Measurements from ENCODE around the gene NSL1. TPM values are rescaled to one million over a fixed set of nuclear protein-coding genes. Genes with fewer than 3 reads are reported as not detected.

The NSL1 gene
- total and polyA plus RNA-seq, 5 donors from 2014 or later: 24.4 to 69.1 (median 67.0) TPM

GRCh38 chr1:212805767-212806166 lies 14.2 kb upstream of the NSL1 start:
- H3K27ac ChIP-seq (ENCODE audit: insufficient read depth, low read length, poor library complexity, severe bottlenecking): no peak overlapping the region
- H3K36me3 ChIP-seq (ENCODE audit: control insufficient read depth, insufficient read depth, low read length): peaks cover 32% of the 10 kb centered on the region
- H3K27ac Mint-ChIP-seq: no peak overlapping the region
- ATAC-seq (ENCODE audit: low read depth in 2 of 2) (no peak), DNase-seq (no peak)
- H3K4me3 Mint-ChIP-seq: no peak overlapping the region
- H3K27me3 ChIP-seq (ENCODE audit: control insufficient read depth, insufficient read depth, low read length): no peaks in the 10 kb centered on the region
- no peaks in the 10 kb centered on the region for H3K27me3 Mint-ChIP-seq
- H3K4me1 ChIP-seq (ENCODE audit: control insufficient read depth, insufficient read depth, low read length, poor library complexity, severe bottlenecking): no peaks in the 10 kb centered on the region
- H3K9me3 ChIP-seq (ENCODE audit: control insufficient read depth in 2 of 2, low read length in 2 of 2): no peaks in the 10 kb centered on the region
- peaks cover 0 to 4% (median under 1%) of the 10 kb centered on the region in 4 donors for H3K4me1 Mint-ChIP-seq
- H3K4me3 ChIP-seq (ENCODE audit: low read depth, low read length): no peak overlapping the region
- no peaks in the 10 kb centered on the region for H3K9me3 Mint-ChIP-seq
- peaks cover 27% of the 10 kb centered on the region for H3K36me3 Mint-ChIP-seq

GRCh38 chr1:212797681-212798080 lies 6.1 kb upstream of the NSL1 start:
- H3K4me1 Mint-ChIP-seq: peaks cover 14 to 26% (median 18%) of the 10 kb centered on the region in 4 donors
- Histone ChIP-seq H3K4me3 (ENCODE audit: low read depth, low read length) (no peak overlapping the region), H3K9me3 (ENCODE audit: control insufficient read depth in 2 of 2, low read length in 2 of 2) (no peaks in the 10 kb centered on the region), H3K4me1 (ENCODE audit: control insufficient read depth, insufficient read depth, low read length, poor library complexity, severe bottlenecking) (peaks cover 12% of the 10 kb centered on the region), H3K36me3 (ENCODE audit: control insufficient read depth, insufficient read depth, low read length) (peaks cover 19% of the 10 kb centered on the region), H3K27me3 (ENCODE audit: control insufficient read depth, insufficient read depth, low read length) (no peaks in the 10 kb centered on the region), H3K27ac (ENCODE audit: insufficient read depth, low read length, poor library complexity, severe bottlenecking) (no peak overlapping the region)
- no peaks in the 10 kb centered on the region for H3K27me3 Mint-ChIP-seq
- H3K27ac Mint-ChIP-seq: no peak overlapping the region
- H3K4me3 Mint-ChIP-seq: no peak overlapping the region
- ATAC-seq (ENCODE audit: low read depth in 2 of 2): no peak
- no peak for DNase-seq
- H3K9me3 Mint-ChIP-seq: peaks cover 0 to 2% (median 0%) of the 10 kb centered on the region in 7 donors
- peaks cover 33% of the 10 kb centered on the region for H3K36me3 Mint-ChIP-seq

GRCh38 chr1:212794561-212795014 lies 3.0 kb upstream of the NSL1 start:
- Mint-ChIP-seq H3K27ac (peak overlapping the region; percentile 11 to 83 (median 30)), H3K4me1 (peaks cover 22 to 43% (median 34%) of the 10 kb centered on the region in 4 donors), H3K27me3 (no peaks in the 10 kb centered on the region), H3K9me3 (peaks cover 0 to 2% (median 0%) of the 10 kb centered on the region in 7 donors), H3K36me3 (peaks cover 21% of the 10 kb centered on the region), H3K4me3 (peak overlapping the region; percentile 29 to 88 (median 32))
- Histone ChIP-seq H3K4me1 (ENCODE audit: control insufficient read depth, insufficient read depth, low read length, poor library complexity, severe bottlenecking) (peaks cover 31% of the 10 kb centered on the region), H3K27ac (ENCODE audit: insufficient read depth, low read length, poor library complexity, severe bottlenecking) (no peak overlapping the region), H3K36me3 (ENCODE audit: control insufficient read depth, insufficient read depth, low read length) (peaks cover 6% of the 10 kb centered on the region), H3K4me3 (ENCODE audit: low read depth, low read length) (peak overlapping the region; percentile 58), H3K27me3 (ENCODE audit: control insufficient read depth, insufficient read depth, low read length) (no peaks in the 10 kb centered on the region), H3K9me3 (ENCODE audit: control insufficient read depth in 2 of 2, low read length in 2 of 2) (no peaks in the 10 kb centered on the region)
- DNase-seq: peak in 2 of 3 donors; percentile 13 to 62
- peak in 1 of 2 donors; percentile 33 for ATAC-seq (ENCODE audit: low read depth in 2 of 2)

GRCh38 chr1:212792396-212792908 lies 875 bp upstream of the NSL1 start:
- Mint-ChIP-seq H3K27me3 (no peaks in the 10 kb centered on the region), H3K36me3 (peaks cover 14% of the 10 kb centered on the region), H3K27ac (peak overlapping the region; percentile 96 to 99 (median 98)), H3K9me3 (peaks cover 0 to 2% (median 0%) of the 10 kb centered on the region in 7 donors), H3K4me1 (peaks cover 17 to 51% (median 39%) of the 10 kb centered on the region in 4 donors), H3K4me3 (peak overlapping the region; percentile 95 to 98 (median 97))
- H3K27me3 ChIP-seq (ENCODE audit: control insufficient read depth, insufficient read depth, low read length): no peaks in the 10 kb centered on the region
- ATAC-seq (ENCODE audit: low read depth in 2 of 2): no peak
- H3K9me3 ChIP-seq (ENCODE audit: control insufficient read depth in 2 of 2, low read length in 2 of 2): no peaks in the 10 kb centered on the region
- peaks cover 39% of the 10 kb centered on the region for H3K4me1 ChIP-seq (ENCODE audit: control insufficient read depth, insufficient read depth, low read length, poor library complexity, severe bottlenecking)
- peak overlapping the region; percentile 99 for H3K4me3 ChIP-seq (ENCODE audit: low read depth, low read length)
- DNase-seq: no peak
- H3K27ac ChIP-seq (ENCODE audit: insufficient read depth, low read length, poor library complexity, severe bottlenecking): peak overlapping the region; percentile 77
- peaks cover 6% of the 10 kb centered on the region for H3K36me3 ChIP-seq (ENCODE audit: control insufficient read depth, insufficient read depth, low read length)

GRCh38 chr1:212791261-212791675 lies 309 bp downstream of the NSL1 start:
- H3K9me3 Mint-ChIP-seq: peaks cover 0 to 2% (median 0%) of the 10 kb centered on the region in 7 donors
- H3K4me1 ChIP-seq (ENCODE audit: control insufficient read depth, insufficient read depth, low read length, poor library complexity, severe bottlenecking): peaks cover 40% of the 10 kb centered on the region
- peak overlapping the region; percentile 96 to 99 (median 98) for H3K27ac Mint-ChIP-seq
- no peaks in the 10 kb centered on the region for H3K27me3 Mint-ChIP-seq
- peaks cover 13% of the 10 kb centered on the region for H3K36me3 Mint-ChIP-seq
- DNase-seq (no peak), ATAC-seq (ENCODE audit: low read depth in 2 of 2) (peak; percentile 48 to 52)
- peak overlapping the region; percentile 99 for H3K4me3 ChIP-seq (ENCODE audit: low read depth, low read length)
- peak overlapping the region; percentile 95 to 98 (median 97) for H3K4me3 Mint-ChIP-seq
- peak overlapping the region; percentile 77 for H3K27ac ChIP-seq (ENCODE audit: insufficient read depth, low read length, poor library complexity, severe bottlenecking)
- no peaks in the 10 kb centered on the region for H3K9me3 ChIP-seq (ENCODE audit: control insufficient read depth in 2 of 2, low read length in 2 of 2)
- no peaks in the 10 kb centered on the region for H3K27me3 ChIP-seq (ENCODE audit: control insufficient read depth, insufficient read depth, low read length)
- no peaks in the 10 kb centered on the region for H3K36me3 ChIP-seq (ENCODE audit: control insufficient read depth, insufficient read depth, low read length)
- peaks cover 17 to 53% (median 40%) of the 10 kb centered on the region in 4 donors for H3K4me1 Mint-ChIP-seq

GRCh38 chr1:212785871-212786270 lies 5.7 kb downstream of the NSL1 start:
- peaks cover 37% of the 10 kb centered on the region for H3K36me3 ChIP-seq (ENCODE audit: control insufficient read depth, insufficient read depth, low read length)
- DNase-seq (no peak), ATAC-seq (ENCODE audit: low read depth in 2 of 2) (no peak)
- Mint-ChIP-seq H3K36me3 (peaks cover 36% of the 10 kb centered on the region), H3K27ac (no peak overlapping the region), H3K4me1 (peaks cover 13 to 25% (median 21%) of the 10 kb centered on the region in 4 donors), H3K9me3 (no peaks in the 10 kb centered on the region), H3K27me3 (no peaks in the 10 kb centered on the region), H3K4me3 (no peak overlapping the region)
- H3K9me3 ChIP-seq (ENCODE audit: control insufficient read depth in 2 of 2, low read length in 2 of 2): no peaks in the 10 kb centered on the region
- H3K4me1 ChIP-seq (ENCODE audit: control insufficient read depth, insufficient read depth, low read length, poor library complexity, severe bottlenecking): peaks cover 22% of the 10 kb centered on the region
- no peaks in the 10 kb centered on the region for H3K27me3 ChIP-seq (ENCODE audit: control insufficient read depth, insufficient read depth, low read length)
- H3K27ac ChIP-seq (ENCODE audit: insufficient read depth, low read length, poor library complexity, severe bottlenecking): no peak overlapping the region
- no peak overlapping the region for H3K4me3 ChIP-seq (ENCODE audit: low read depth, low read length)

- ATAC-seq (ENCODE audit: low read depth in 2 of 2): no peak
- Histone ChIP-seq H3K4me3 (ENCODE audit: low read depth, low read length) (no peak overlapping the region), H3K27me3 (ENCODE audit: control insufficient read depth, insufficient read depth, low read length) (no peaks in the 10 kb centered on the region), H3K27ac (ENCODE audit: insufficient read depth, low read length, poor library complexity, severe bottlenecking) (no peak overlapping the region), H3K36me3 (ENCODE audit: control insufficient read depth, insufficient read depth, low read length) (peaks cover 37% of the 10 kb centered on the region), H3K4me1 (ENCODE audit: control insufficient read depth, insufficient read depth, low read length, poor library complexity, severe bottlenecking) (peaks cover 7% of the 10 kb centered on the region), H3K9me3 (ENCODE audit: control insufficient read depth in 2 of 2, low read length in 2 of 2) (no peaks in the 10 kb centered on the region)
- no peaks in the 10 kb centered on the region for H3K9me3 Mint-ChIP-seq
- no peaks in the 10 kb centered on the region for H3K27me3 Mint-ChIP-seq
- H3K4me1 Mint-ChIP-seq: peaks cover 12 to 18% (median 12%) of the 10 kb centered on the region in 4 donors
- H3K36me3 Mint-ChIP-seq: peaks cover 36% of the 10 kb centered on the region
- H3K27ac Mint-ChIP-seq: no peak overlapping the region
- no peak for DNase-seq
- H3K4me3 Mint-ChIP-seq: no peak overlapping the region
Observed at GRCh38 chr1:212783976-212784375, 7.6 kb downstream of the NSL1 start.
